CD4-positive, alpha-beta T cell treated with Interleukin-12 subunit alpha and Interleukin-12 subunit beta, for 1 hour (primary cell): ENCODE measurements around the gene CFAP57.

ENCODE experiments used
- DNase-seq: peaks from one replicate; pipeline ENCODE4 v3.0.0-alpha.2; 2020

CFAP57 gene

GRCh38 chr1:43279666-43280065, 107.5 kb downstream of the CFAP57 start:
- DNase-seq: no peak

GRCh38 chr1:43280692-43281091, 108.6 kb downstream of the CFAP57 start:
- DNase-seq: no peak

GRCh38 chr1:43282220-43283195, 110.4 kb downstream of the CFAP57 start:
- no peak for DNase-seq

DNA sequence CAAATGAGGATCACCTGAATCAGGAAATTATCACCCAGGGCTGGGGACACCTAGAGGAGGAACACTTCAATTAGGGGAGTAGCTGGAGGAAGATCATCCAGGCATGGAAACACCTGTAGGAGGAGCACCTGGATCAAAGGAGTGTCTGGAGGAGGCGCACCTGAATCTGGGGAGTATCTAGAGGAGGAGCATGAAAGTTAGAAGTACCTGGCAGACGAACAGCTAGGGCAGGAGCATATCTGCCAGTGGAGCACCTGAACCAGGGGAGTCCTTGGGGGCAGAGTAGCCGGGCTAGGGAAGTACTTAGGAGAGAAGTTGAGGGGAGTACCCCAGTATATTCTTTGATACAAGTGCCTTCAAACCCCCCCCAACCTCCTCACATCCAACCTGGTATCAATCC, 111.9 kb downstream of the CFAP57 start:
- no peak for DNase-seq

DNA sequence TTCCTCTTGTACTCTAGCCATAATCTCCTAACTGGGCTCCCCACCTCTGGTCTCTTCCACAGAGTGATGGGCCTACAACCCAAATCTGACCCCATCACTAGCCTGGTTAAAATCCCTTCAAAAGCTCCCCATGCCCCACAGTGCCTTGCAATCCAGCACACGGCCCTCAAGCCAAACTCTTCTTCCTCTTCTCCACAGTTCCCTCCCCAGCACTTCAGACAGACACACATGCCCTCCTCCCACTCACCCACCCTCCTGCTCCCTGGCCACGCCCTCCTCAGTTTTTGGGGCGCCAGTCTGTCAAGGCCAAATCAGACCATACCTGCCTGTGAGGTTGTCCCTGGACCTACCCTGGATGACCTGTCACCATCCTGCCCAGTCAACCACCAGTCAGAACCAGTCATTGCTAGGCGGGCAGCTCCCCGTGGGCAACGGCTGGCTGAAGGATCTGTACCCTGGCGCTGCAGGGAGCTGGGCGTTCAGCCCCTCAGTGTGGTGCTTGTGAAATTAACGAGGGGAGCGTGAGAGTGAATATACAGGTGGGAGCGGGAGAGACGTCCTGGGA, 112.5 kb downstream of the CFAP57 start:
- DNase-seq: no peak

- no peak for DNase-seq
Observed at GRCh38 chr1:43285269-43285990, 113.3 kb downstream of the CFAP57 start, which contains the start of gene C1orf210. C1orf210 (minus strand) TSS chr1:43285581; CDS start chr1:43283270, 2,311 bp downstream.

DNA sequence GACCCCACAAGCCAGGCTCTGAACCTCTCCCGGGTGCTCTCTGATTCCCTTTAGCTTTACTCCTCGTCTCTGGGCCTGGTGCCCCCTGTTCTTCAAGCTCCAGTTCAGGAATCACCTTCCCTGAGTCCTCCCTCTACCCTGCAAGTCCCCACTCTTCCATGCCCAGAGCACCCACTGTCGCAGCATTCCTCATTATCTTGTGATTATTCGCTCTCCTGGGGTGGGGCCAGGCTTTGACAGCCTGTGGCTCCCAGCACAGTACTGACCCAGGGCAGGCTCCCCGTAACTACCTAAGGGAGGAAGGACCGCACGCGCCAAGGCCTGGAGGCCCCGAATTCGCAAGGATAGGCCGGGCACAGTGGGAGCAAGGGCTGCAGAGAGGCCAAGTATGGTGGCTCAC, 114.0 kb downstream of the CFAP57 start:
- DNase-seq: no peak

DNA sequence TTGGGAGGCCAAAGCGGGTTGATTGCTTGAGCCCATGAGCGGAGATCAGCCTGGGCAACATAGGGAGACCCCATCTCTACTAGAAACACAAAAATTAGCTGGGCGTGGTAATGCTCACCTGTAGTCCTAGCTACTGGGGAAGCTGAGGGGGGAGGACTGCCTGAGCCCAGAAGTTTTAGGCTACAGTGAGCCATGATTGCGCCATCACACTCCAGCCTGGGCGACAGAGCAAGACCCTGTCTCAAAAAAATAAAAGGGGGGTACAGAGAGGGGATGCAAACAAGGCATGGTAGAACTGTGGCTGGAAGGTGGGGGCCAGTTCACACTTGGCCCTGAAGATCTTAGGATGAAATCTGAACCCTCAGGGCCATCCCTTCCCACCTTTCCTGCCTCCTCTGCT, 114.4 kb downstream of the CFAP57 start:
- no peak for DNase-seq

- no peak for DNase-seq
Observed at GRCh38 chr1:43288058-43288784, 116.1 kb downstream of the CFAP57 start.

GRCh38 chr1:43288785-43289706, 116.9 kb downstream of the CFAP57 start:
- DNase-seq: no peak

DNA sequence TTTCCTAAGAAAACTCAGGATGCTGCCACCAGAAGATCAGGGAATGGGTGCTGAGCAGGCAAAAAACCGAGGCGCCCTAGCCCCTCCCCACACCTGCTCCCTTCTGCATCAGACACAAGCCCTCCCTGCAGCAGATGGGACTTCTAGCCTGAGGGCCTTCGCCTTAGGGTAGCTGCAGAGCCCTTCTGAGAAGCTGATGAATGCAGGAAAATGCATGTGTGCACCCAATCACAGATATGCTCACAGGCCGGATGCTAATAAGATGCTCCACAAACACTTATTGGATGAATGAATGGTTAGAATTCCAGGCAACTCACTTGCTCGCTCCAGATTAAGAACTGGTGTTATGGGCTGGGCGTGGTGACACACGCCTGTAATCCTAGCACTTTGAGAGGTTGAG, 120.1 kb downstream of the CFAP57 start:
- no peak for DNase-seq

GRCh38 chr1:43292679-43293078, 120.5 kb downstream of the CFAP57 start:
- no peak for DNase-seq

- DNase-seq: no peak
Observed at GRCh38 chr1:43293176-43293575, 121.0 kb downstream of the CFAP57 start.

DNA sequence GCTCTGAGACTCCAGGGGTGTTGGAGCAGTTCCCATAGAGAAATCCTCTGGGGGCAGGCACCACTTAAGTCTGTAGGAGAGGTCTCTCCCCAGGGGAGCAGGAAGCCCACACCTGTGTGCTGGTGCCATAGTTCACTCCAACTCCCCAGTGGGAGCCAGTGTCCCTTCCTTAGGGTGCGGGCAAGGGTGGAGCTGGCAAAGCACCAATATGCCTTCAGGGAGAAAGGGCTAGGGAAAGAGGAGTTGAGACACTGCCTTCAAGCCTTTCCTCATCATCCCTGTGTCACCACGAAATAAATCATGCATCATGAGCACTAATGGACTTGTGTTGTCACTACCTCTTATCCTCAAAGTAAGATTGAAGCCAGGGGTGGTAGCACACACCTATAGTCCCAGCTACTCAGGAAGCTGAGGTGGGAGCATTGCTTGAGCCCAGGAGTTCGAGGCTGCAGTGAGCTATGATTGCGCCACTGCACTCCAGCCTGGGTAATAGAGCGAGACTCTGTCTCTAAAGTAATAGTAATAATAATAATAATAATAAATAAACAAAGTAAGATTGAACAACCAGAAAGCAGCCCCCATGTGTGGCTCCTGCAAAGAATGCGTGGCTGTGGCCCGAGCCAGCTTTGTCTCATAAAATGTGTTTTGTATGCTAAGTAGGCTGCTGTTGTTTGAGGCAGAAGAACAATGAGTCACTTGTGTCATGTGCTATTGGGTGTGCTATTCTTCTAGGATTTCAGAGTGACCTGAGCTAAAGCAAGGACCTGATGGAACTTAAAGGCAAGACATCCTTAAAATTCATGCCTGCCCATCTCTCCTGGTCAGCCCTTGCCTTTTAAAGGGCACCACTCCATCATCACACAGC, 122.0 kb downstream of the CFAP57 start:
- no peak for DNase-seq

DNA sequence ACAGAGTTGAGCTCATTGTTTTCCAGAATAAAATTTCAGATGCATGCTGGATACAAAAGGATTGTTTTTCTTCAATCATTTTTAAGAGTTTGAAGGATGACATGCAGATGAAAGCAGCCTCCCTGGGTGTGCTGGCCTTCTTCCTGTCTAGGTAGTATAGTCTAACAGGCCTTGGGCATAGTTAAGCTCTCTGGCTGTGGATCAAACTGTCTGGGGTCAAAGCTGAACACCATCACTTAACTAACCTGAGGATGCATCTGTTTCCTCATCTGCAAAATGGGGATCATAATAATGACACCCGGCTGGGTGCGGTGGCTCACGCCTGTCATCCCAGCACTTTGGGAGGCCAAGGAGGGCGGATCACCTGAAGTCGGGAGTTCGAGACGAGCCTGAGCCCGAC, 122.6 kb downstream of the CFAP57 start:
- DNase-seq: no peak

GRCh38 chr1:43296207-43296606, 124.1 kb downstream of the CFAP57 start:
- DNase-seq: no peak

DNA sequence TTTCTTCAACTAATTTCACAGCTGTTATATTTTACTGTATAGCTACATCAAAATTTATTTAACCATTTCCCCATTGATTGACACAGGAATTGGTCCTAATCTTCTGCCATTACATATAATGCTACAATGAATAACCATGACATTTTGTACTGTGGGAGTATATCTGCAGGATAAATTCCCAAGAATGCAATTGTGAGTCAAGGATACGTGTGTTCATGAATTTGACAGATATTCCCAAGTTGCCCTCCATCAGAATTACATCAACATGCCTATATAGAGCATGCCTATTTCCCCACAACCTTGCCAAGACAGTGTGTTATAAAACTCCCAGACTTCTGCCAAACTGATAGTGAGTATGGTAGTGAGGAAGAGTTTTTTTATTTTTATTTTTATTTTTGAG, 125.9 kb downstream of the CFAP57 start:
- no peak for DNase-seq

GRCh38 chr1:43299101-43299500, 127.0 kb downstream of the CFAP57 start:
- no peak for DNase-seq

GRCh38 chr1:43300378-43301094, 128.4 kb downstream of the CFAP57 start, which contains the start of gene TIE1:
TIE1 (plus strand) TSS chr1:43300982; CDS start chr1:43301072, 90 bp downstream.
- no peak for DNase-seq

GRCh38 chr1:43302201-43302600, 130.1 kb downstream of the CFAP57 start:
- DNase-seq: no peak
